Ecto neural progenitor cell (in vitro differentiated cells): ENCODE results near the gene HIC1.
A peak's percentile ranks its signal among the peaks of the same experiment; 100 is the strongest.

Source experiments
- DNase-seq: peaks from one replicate; pipeline ENCODE4 v3.0.0-alpha.2; 2018; ENCODE audit warnings: low spot score

HIC1 gene

GRCh38 chr17:2076087-2076984 lies 21.4 kb downstream of the HIC1 start:
- DNase-seq, result no peak

GRCh38 chr17:2077040-2077439 lies 22.1 kb downstream of the HIC1 start:
- no peak for DNase-seq

- no peak for DNase-seq
Measured at GRCh38 chr17:2081564-2081963, 26.7 kb downstream of the HIC1 start.

- no peak for DNase-seq
Measured at GRCh38 chr17:2082003-2082781, 27.3 kb downstream of the HIC1 start.

GRCh38 chr17:2083613-2084035 lies 28.7 kb downstream of the HIC1 start:
- DNase-seq, result no peak

GRCh38 chr17:2084036-2084765 lies 29.3 kb downstream of the HIC1 start:
- no peak for DNase-seq

- no peak for DNase-seq
Measured at GRCh38 chr17:2084766-2085647, 30.1 kb downstream of the HIC1 start.

- no peak for DNase-seq
Measured at GRCh38 chr17:2085648-2085949, 30.7 kb downstream of the HIC1 start.

GRCh38 chr17:2086306-2086705 lies 31.4 kb downstream of the HIC1 start:
- no peak for DNase-seq

GRCh38 chr17:2087597-2088211 lies 32.8 kb downstream of the HIC1 start:
- DNase-seq, result no peak

GRCh38 chr17:2089021-2089422 lies 34.1 kb downstream of the HIC1 start:
- no peak for DNase-seq

- DNase-seq, result no peak
Measured at GRCh38 chr17:2090210-2090641, 35.3 kb downstream of the HIC1 start.

- peak; percentile 67 for DNase-seq
Measured at GRCh38 chr17:2090804-2091534, 36.1 kb downstream of the HIC1 start.

- no peak for DNase-seq
Measured at GRCh38 chr17:2092253-2092652, 37.4 kb downstream of the HIC1 start.

- no peak for DNase-seq
Measured at GRCh38 chr17:2093349-2093748, 38.4 kb downstream of the HIC1 start.

- peak; percentile 69 for DNase-seq
Measured at GRCh38 chr17:2094891-2095535, 40.1 kb downstream of the HIC1 start.

- peak; percentile 61 for DNase-seq
Measured at GRCh38 chr17:2095536-2095910, 40.6 kb downstream of the HIC1 start.

GRCh38 chr17:2101448-2102257 lies 46.8 kb downstream of the HIC1 start:
- DNase-seq, result no peak
